Activated CD4-positive, alpha-beta T cell treated with anti-CD3 and anti-CD28 coated beads for 36 hours (primary cell): ENCODE results near the gene OR3A3. TPM values are rescaled to one million over a fixed set of nuclear protein-coding genes. Genes with fewer than 3 reads are reported as not detected.

Experiments used
- total RNA-seq, 2 experiments: library from RNA; stranded (reverse); gene quantifications; one replicate each; pipeline ENCODE4 v1.2.3, GENCODE V29; 2021

OR3A3 gene
- total RNA-seq, 2 experiments from 2014 or later, result not detected

Other genes starting within 250 kb of the OR3A3 start
- not detected for gene OR1A2, start 213.9 kb upstream of the OR3A3 start, total RNA-seq
- not detected for gene OR1A1, start 203.7 kb upstream of the OR3A3 start, total RNA-seq
- gene OR3A1, start 113.0 kb upstream of the OR3A3 start, total RNA-seq, result under 1 TPM; 0.25 to 0.56 TPM
- gene OR3A2, start 25.1 kb upstream of the OR3A3 start, total RNA-seq, result 1 to 10 TPM; 2.5 to 3.5 TPM
- gene OR1E1, start 13.0 kb upstream of the OR3A3 start, total RNA-seq, result not detected
- gene OR1E2, start 22.5 kb downstream of the OR3A3 start, total RNA-seq, result not detected
- 1 to 10 TPM in 1 of 2 experiments, under 1 TPM in 1; 0.44 to 1.6 TPM for gene SPATA22, start 60.4 kb downstream of the OR3A3 start, total RNA-seq
- gene ASPA, start 64.6 kb downstream of the OR3A3 start, total RNA-seq, result not detected
- gene TRPV3, start 146.4 kb downstream of the OR3A3 start, total RNA-seq, result under 1 TPM; 0.61 to 0.89 TPM
- gene TRPV1, start 198.0 kb downstream of the OR3A3 start, total RNA-seq, result 1 to 10 TPM; 1.8 to 2.7 TPM
- gene SHPK, start 224.9 kb downstream of the OR3A3 start, total RNA-seq, result 10 to 100 TPM; 12.5 to 15.0 TPM
- gene CTNS, start 225.4 kb downstream of the OR3A3 start, total RNA-seq, result 10 to 100 TPM; 10.1 to 11.1 TPM